Right atrium auricular region (tissue), 2 donors: ENCODE data around the gene SLC12A8. TPM values are rescaled to one million over a fixed set of nuclear protein-coding genes. Genes with fewer than 3 reads are reported as not detected.

Experiments
- DNase-seq: peaks from one replicate; pipeline ENCODE4 v3.0.0-alpha.2; 2019; ENCODE audit warnings: low spot score
- H3K27ac ChIP-seq, 2 donors: fragments of 200-600 bp; sonication (generic); 1 replicate in 1 of 2; 2 replicates in 1 of 2; pipeline ENCODE4 v1.5.1; 2016 to 2019
- H3K27me3 ChIP-seq, 2 donors: fragments of 200-600 bp; sonication (generic); one replicate each; pipeline versions ENCODE4 v1.5.1 to v1.6.0; 2017 to 2019
- H3K36me3 ChIP-seq: fragments of 200-600 bp; sonication (generic); one replicate; pipeline ENCODE4 v1.5.1; 2016
- H3K4me1 ChIP-seq, 2 donors: fragments of 200-600 bp; sonication (generic); one replicate each; pipeline versions ENCODE4 v1.5.1 to v1.6.0; 2017 to 2019
- H3K4me3 ChIP-seq, 2 donors: fragments of 200-600 bp; sonication (generic); 1 replicate in 1 of 2; 2 replicates in 1 of 2; pipeline ENCODE4 v1.5.1; 2017 to 2019; ENCODE audit warnings: mild to moderate bottlenecking in 1 of 2, moderate library complexity in 1 of 2
- H3K9me3 ChIP-seq, 2 donors: fragments of 200-600 bp; sonication (generic); one replicate each; pipeline ENCODE4 v1.5.1; 2019
- CTCF ChIP-seq, 2 donors: fragments of 200-600 bp; sonication (generic); IDR thresholded peaks; one replicate each; pipeline ENCODE4 v1.5.1; 2019; ENCODE audit warnings: antibody characterized with exemption in 2 of 2
- total RNA-seq, 2 donors: library from RNA; depleted of rRNA; stranded (reverse); fragments of >200 nt; gene quantifications; one replicate each; pipeline ENCODE4 v1.1.0, GENCODE V29; 2016

SLC12A8 gene
- total RNA-seq, 2 donors from 2014 or later, result 1.1 to 1.9 TPM

DNA sequence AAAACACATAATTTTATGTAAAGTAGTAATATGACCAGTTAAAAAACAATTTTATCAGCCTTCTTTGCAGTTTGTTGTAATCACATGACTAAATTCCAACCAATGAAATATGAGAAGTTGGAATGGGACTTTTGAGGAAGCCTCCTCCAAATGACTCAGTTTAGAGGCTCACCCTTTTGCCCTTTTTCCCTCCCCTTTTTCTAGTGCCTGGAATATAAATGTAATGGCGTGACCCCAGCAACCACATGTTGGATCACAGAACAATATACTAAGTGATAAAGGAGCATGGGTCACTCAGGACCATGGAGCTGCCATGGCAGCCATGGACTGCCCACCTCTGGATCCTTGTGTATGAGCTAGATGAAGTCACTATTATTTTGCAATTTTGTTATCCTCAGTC is 107.9 kb downstream of the SLC12A8 start:
- H3K4me3 ChIP-seq, result no peak overlapping the region
- peaks cover 0 to 3% of the 10 kb centered on the region in 2 donors for H3K9me3 ChIP-seq
- no peaks in the 10 kb centered on the region for H3K27me3 ChIP-seq
- TF ChIP-seq CTCF (IDR thresholded peaks at IDR 0.05), result no peak
- DNase-seq, result no peak
- no peak overlapping the region for H3K27ac ChIP-seq
- no peaks in the 10 kb centered on the region for H3K36me3 ChIP-seq
- peaks cover 0 to 12% of the 10 kb centered on the region in 2 donors for H3K4me1 ChIP-seq

DNA sequence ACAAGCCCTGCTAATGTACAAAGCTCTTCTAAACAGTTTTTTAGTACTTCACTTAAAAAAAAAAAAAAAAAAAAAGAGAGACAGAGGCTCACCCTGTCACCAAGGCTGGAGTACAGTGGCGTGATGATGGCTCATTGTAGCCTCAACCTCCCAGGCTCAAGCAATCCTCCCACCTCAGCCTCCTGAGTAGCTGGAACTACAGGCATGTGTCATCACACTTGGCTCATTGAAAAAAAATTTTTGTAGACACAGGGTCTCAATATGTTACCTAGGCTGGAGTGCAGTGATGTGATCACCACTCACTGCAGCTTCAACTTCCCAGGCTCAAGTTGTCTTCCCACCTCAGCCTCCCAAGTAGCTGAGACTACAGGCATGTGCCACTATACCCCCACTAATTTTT is 109.1 kb downstream of the SLC12A8 start:
- Histone ChIP-seq H3K4me3 (no peak overlapping the region), H3K27me3 (no peaks in the 10 kb centered on the region), H3K4me1 (peaks cover 0 to 6% of the 10 kb centered on the region in 2 donors), H3K27ac (no peak overlapping the region), H3K36me3 (no peaks in the 10 kb centered on the region), H3K9me3 (peaks cover 0 to 10% of the 10 kb centered on the region in 2 donors)
- no peak for TF ChIP-seq CTCF (IDR thresholded peaks at IDR 0.05)
- no peak for DNase-seq

DNA sequence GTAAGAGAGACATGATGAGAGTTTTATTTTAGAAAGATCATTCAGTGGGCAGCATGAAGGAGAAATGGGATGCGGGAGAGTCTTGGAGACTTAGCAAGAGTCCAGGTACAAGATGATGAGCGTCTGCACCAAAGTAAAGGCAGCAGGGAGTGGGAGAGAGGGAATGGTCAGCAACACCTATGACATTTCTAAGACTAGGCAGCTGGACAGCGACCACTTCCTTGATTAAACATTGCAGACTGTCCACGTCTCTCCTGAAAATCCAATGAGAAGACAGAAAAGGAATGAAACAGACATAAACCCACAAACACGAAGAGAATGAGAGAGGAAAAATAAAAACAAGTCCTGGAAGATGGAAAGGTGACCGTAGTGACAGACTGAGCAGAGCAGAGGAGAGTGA is 110.1 kb downstream of the SLC12A8 start:
- H3K27me3 ChIP-seq, result no peaks in the 10 kb centered on the region
- H3K27ac ChIP-seq, result no peak overlapping the region
- H3K36me3 ChIP-seq, result no peaks in the 10 kb centered on the region
- no peak overlapping the region for H3K4me3 ChIP-seq
- no peaks in the 10 kb centered on the region for H3K4me1 ChIP-seq
- H3K9me3 ChIP-seq, result peaks cover 0 to 10% of the 10 kb centered on the region in 2 donors
- no peak for TF ChIP-seq CTCF (IDR thresholded peaks at IDR 0.05)
- no peak for DNase-seq

DNA sequence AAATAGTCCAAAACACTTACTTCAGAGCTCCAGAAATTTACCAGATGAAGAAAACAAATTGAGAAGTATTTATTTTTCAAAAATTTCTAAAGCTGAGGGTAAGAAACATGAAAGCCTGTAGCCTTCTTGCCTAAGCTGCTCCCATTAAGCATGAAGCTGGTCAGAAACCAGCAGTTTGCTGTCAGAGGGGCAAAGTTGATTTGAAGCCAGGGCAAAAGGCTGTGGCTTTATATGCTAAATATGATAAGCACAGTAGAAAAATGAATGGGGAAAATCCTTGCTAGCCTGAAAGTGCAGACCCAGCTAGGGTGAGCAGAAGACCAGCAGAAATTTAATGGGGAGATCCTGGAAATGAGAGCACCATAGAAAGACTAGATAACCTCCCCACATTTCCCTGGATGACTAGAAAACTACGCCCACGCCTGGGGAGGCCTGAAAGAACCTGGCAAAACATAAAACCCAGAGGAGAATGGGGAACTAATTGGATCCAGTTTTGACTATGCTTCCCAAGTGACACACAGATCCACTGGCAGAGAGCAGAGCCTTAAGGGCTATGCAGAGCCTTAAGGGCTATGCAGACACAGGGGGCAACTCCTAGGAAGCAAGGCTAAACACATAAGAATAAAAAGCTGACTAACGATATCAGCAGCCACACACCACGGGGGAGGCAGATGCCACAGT is 113.8 kb downstream of the SLC12A8 start:
- TF ChIP-seq CTCF (IDR thresholded peaks at IDR 0.05), result no peak
- Histone ChIP-seq H3K27ac (no peak overlapping the region), H3K4me1 (no peaks in the 10 kb centered on the region)

GRCh38 chr3:125090649-125091048 is 121.9 kb downstream of the SLC12A8 start:
- peaks cover 0 to 7% of the 10 kb centered on the region in 2 donors for H3K4me1 ChIP-seq
- peaks cover 0 to 8% of the 10 kb centered on the region in 2 donors for H3K9me3 ChIP-seq
- H3K27ac ChIP-seq, result no peak overlapping the region
- no peak for TF ChIP-seq CTCF (IDR thresholded peaks at IDR 0.05)
- no peaks in the 10 kb centered on the region for H3K36me3 ChIP-seq
- no peaks in the 10 kb centered on the region for H3K27me3 ChIP-seq
- no peak for DNase-seq
- no peak overlapping the region for H3K4me3 ChIP-seq

More for the DNA sequence above, 113.8 kb downstream of the SLC12A8 start:
- H3K36me3 ChIP-seq, result no peaks in the 10 kb centered on the region
- DNase-seq, result no peak
- H3K4me3 ChIP-seq, result no peak overlapping the region
- H3K27me3 ChIP-seq, result no peaks in the 10 kb centered on the region
- peaks cover 0 to 10% of the 10 kb centered on the region in 2 donors for H3K9me3 ChIP-seq
